Memory B cell (primary cell): ENCODE measurements around the gene FHIT.

Source experiments
- ATAC-seq: fragments of 150-1000 bp; cut with Tn5 transposase; 2 replicates; pipeline ENCODE4 v1.10.0; 2021; ENCODE audit warnings: low read depth, mild to moderate bottlenecking, moderate library complexity
- DNase-seq, 2 donors: peaks; one replicate each; pipeline ENCODE4 v3.0.0; 2022; ENCODE audit warnings: low spot score in 2 of 2
- H3K27ac Mint-ChIP-seq: one replicate; pipeline ENCODE4 v1.8.0; 2022; ENCODE audit warnings: mild to moderate bottlenecking, moderate library complexity, mixed read lengths
- H3K27me3 Mint-ChIP-seq: one replicate; pipeline ENCODE4 v1.8.0; 2022; ENCODE audit warnings: mixed read lengths
- H3K36me3 Mint-ChIP-seq: one replicate; pipeline ENCODE4 v1.8.0; 2022; ENCODE audit warnings: mild to moderate bottlenecking, mixed read lengths
- H3K4me1 Mint-ChIP-seq: one replicate; pipeline ENCODE4 v1.8.0; 2022; ENCODE audit warnings: mixed read lengths
- H3K4me3 Mint-ChIP-seq: one replicate; pipeline ENCODE4 v1.8.0; 2022; ENCODE audit warnings: mild to moderate bottlenecking, moderate library complexity, mixed read lengths
- H3K9me3 Mint-ChIP-seq: one replicate; pipeline ENCODE4 v1.8.0; 2022; ENCODE audit warnings: mixed read lengths

The FHIT gene

DNA sequence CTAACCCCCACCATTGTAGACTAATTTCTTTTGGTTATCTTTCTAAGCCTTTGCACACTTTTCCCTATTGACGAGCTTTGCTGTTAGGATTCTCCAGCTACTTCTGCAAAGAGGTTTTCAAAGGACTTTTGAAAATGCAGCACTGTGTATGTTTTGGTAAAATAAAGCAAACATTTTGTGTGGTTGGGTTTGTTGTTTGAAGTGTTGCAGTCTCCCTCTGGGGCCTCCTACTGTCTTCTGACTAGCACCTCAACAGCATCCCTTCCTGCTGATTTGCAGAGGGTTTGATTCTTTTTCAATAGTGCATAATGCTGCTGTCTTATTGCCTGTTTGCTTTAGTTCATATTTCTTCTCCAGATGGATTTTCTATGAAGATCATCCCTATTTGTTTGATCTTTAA is 1426.4 kb downstream of the FHIT start:
- Mint-ChIP-seq H3K9me3 (no peaks in the 10 kb centered on the region), H3K27ac (no peak overlapping the region), H3K36me3 (no peaks in the 10 kb centered on the region), H3K27me3 (no peaks in the 10 kb centered on the region), H3K4me3 (no peak overlapping the region), H3K4me1 (no peaks in the 10 kb centered on the region)
- DNase-seq, result no peak
- ATAC-seq, result no peak

DNA sequence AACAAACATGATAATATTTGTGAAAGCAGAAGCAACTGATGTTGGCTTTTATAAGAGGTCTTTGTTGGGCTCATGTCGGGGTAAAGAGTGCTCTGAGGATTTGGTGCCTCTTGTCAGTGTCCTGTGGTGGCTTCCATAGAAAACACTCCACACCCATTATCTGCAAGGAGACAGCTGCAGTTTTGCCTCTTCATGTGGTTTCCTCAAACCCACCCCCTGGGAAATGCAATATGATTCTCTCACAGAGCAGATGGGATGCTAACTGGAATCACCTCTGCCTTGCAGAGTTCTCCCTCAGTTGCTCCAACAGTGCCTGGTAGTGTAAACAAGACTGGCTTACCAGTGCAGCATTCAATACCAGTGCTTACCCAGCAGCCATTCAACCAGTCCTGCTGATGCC is 1430.0 kb downstream of the FHIT start:
- H3K36me3 Mint-ChIP-seq, result no peaks in the 10 kb centered on the region
- ATAC-seq, result no peak
- H3K4me3 Mint-ChIP-seq, result no peak overlapping the region
- DNase-seq, result no peak
- H3K27me3 Mint-ChIP-seq, result peaks cover 2% of the 10 kb centered on the region
- H3K27ac Mint-ChIP-seq, result no peak overlapping the region
- no peaks in the 10 kb centered on the region for H3K9me3 Mint-ChIP-seq
- no peaks in the 10 kb centered on the region for H3K4me1 Mint-ChIP-seq

DNA sequence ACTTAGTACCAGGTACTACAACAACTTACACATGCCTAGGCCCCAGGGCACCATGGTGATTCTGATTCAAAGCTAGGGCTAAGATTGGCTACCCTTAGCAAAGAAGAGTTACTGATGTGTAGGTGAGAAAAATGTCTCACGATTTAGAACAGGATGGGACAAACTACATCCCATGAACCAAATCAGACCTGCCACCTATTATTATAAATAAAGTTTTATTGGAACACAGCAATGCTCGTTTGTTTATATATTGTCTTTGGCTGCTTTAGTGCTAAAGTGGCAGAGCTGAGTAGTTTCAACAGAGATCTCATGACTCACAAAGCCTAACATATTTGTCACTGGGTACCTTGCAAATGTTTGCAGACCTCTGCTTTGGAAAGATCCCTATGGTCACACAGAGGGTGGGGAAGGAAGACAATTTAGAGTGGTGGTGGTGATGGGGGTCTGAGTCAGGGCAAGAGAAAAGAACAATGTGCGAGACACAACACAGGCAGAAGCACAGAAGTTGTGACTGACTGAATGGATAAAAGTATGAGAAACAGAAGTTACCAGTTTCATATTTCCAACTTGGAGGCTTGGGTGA is 1430.8 kb downstream of the FHIT start:
- DNase-seq (no peak), ATAC-seq (no peak)
- H3K27ac Mint-ChIP-seq, result no peak overlapping the region
- H3K9me3 Mint-ChIP-seq, result no peaks in the 10 kb centered on the region
- H3K4me1 Mint-ChIP-seq, result no peaks in the 10 kb centered on the region
- no peaks in the 10 kb centered on the region for H3K36me3 Mint-ChIP-seq
- peaks cover 2% of the 10 kb centered on the region for H3K27me3 Mint-ChIP-seq
- H3K4me3 Mint-ChIP-seq, result no peak overlapping the region

DNA sequence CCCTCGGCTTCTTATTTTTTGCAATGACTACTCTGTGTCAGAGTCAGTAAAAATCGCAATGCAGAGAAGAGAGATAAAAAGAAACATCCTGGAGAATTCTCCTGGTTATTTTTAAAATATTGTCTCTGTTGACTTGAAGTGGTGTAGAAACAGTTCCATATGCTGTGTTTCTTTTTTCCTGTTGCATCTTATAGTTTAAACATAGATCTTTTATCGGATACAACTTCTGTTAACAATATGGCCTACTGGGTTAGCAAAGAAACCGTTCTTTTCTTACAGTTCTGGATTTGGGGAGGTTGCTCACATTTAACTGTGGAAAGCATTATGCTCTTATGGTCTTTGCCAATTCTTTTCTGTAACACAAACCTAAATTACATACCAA is 1432.3 kb downstream of the FHIT start:
- Mint-ChIP-seq H3K9me3 (no peaks in the 10 kb centered on the region), H3K27me3 (peaks cover 2% of the 10 kb centered on the region), H3K4me3 (no peak overlapping the region), H3K36me3 (no peaks in the 10 kb centered on the region), H3K27ac (no peak overlapping the region), H3K4me1 (no peaks in the 10 kb centered on the region)
- ATAC-seq, result no peak
- DNase-seq, result no peak

DNA sequence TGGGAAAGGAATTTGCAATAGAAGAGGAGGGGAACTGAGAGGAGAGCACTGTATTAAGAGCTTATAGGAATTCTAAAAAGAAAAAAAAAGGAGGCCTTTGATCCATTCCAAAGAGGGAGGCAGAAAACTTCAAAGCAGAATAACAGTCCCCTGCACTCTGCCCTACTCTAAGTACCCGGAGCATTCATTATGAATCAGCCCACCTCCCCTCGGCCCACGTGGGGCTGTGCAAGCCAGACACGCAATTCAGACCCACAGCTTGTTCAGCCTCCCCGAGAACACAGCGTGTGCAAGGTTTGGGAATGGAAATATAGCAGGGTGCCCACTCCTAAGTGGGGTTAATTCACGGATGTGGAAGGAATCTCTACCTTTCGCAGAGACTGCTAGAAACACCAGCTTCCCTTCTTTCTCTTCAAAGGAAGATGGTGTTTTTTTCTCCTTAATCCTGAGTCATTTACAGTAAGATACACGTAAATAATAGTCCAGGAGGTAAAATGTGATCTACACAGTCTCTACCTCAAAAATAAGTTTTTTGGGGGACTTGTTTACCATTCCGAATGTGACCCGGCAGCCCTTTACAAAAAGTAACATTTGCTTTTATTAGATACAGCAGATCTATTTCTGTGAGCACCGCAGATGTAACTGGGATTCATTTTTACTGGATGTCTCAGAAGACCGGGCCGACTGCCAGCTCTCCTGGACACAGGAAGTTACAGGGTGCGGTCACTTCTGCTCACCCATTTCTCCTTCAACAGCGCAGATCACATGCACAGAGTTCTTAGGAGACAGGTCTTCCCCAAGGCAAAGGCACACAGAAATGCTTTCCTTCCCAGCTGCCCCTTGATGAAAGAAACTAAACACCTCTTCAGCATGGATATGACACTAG is 1433.0 kb downstream of the FHIT start:
- DNase-seq (no peak), ATAC-seq (no peak)
- Mint-ChIP-seq H3K9me3 (no peaks in the 10 kb centered on the region), H3K36me3 (no peaks in the 10 kb centered on the region), H3K27ac (no peak overlapping the region), H3K4me1 (no peaks in the 10 kb centered on the region), H3K4me3 (no peak overlapping the region), H3K27me3 (peaks cover 2% of the 10 kb centered on the region)

DNA sequence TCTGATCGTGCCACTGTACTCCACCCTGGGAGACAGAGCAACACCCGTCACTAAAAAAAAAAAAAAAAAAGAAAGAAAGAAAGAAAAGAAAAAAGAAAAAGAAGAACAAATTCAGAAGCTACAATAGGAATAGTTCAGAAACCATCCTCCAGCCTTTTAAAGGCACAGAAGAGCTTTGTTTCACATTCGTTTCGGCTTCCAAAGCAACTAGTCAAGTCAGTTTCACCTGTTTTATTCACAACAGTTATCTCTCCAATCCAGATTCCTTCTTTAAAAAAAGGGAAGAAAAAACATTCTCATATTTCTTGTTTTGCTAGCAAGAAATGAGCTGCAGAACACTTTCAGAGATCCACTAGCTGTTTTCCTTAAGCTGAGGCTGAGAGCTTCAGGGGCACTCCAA is 1433.7 kb downstream of the FHIT start:
- Mint-ChIP-seq H3K36me3 (no peaks in the 10 kb centered on the region), H3K9me3 (no peaks in the 10 kb centered on the region), H3K27me3 (peaks cover 2% of the 10 kb centered on the region), H3K27ac (no peak overlapping the region), H3K4me3 (no peak overlapping the region), H3K4me1 (no peaks in the 10 kb centered on the region)
- no peak for ATAC-seq
- no peak for DNase-seq

DNA sequence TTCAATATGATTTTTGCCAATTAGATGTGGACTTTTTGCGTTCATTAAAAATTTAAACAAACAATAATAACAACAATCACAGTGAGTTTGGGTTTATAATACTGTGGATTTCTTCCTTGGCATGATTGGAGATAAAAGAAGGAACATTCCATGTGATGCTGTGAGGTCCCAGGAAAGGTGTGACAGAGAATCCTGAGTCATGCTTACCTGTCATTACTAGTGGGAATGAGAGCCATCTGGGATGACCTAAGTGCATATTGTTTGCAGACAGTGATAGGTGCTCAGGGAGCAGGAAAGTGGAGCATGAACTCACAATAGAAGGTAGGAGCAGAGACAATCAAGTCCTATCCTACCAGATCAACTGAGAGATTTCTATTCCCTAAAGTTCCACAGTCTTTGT is 1434.9 kb downstream of the FHIT start:
- H3K9me3 Mint-ChIP-seq, result no peaks in the 10 kb centered on the region
- DNase-seq (no peak), ATAC-seq (no peak)
- peaks cover 2% of the 10 kb centered on the region for H3K27me3 Mint-ChIP-seq
- no peaks in the 10 kb centered on the region for H3K36me3 Mint-ChIP-seq
- peaks cover 7% of the 10 kb centered on the region for H3K4me1 Mint-ChIP-seq
- no peak overlapping the region for H3K27ac Mint-ChIP-seq
- H3K4me3 Mint-ChIP-seq, result no peak overlapping the region

DNA sequence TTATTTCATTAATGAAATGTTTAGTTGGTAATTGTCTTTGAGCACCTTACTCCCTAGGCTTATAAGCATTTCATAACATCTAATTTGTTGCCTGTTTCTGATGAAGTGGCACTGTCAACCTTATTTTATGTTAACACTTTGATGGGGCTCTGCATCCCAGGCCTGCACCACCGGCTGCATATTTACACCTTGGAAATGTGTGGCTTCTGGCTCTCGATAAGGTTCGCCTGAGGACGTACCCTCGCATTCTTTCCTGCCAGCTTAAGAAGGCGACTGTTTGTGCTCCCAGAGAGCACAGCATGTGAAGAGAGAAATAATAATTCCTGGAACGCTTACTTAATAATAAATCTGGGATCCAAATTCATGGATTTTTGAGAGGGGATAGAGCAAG is 1438.1 kb downstream of the FHIT start:
- no peak overlapping the region for H3K4me3 Mint-ChIP-seq
- peaks cover 9% of the 10 kb centered on the region for H3K4me1 Mint-ChIP-seq
- ATAC-seq (no peak), DNase-seq (no peak)
- H3K9me3 Mint-ChIP-seq, result no peaks in the 10 kb centered on the region
- peaks cover 2% of the 10 kb centered on the region for H3K27me3 Mint-ChIP-seq
- H3K27ac Mint-ChIP-seq, result no peak overlapping the region
- H3K36me3 Mint-ChIP-seq, result no peaks in the 10 kb centered on the region

DNA sequence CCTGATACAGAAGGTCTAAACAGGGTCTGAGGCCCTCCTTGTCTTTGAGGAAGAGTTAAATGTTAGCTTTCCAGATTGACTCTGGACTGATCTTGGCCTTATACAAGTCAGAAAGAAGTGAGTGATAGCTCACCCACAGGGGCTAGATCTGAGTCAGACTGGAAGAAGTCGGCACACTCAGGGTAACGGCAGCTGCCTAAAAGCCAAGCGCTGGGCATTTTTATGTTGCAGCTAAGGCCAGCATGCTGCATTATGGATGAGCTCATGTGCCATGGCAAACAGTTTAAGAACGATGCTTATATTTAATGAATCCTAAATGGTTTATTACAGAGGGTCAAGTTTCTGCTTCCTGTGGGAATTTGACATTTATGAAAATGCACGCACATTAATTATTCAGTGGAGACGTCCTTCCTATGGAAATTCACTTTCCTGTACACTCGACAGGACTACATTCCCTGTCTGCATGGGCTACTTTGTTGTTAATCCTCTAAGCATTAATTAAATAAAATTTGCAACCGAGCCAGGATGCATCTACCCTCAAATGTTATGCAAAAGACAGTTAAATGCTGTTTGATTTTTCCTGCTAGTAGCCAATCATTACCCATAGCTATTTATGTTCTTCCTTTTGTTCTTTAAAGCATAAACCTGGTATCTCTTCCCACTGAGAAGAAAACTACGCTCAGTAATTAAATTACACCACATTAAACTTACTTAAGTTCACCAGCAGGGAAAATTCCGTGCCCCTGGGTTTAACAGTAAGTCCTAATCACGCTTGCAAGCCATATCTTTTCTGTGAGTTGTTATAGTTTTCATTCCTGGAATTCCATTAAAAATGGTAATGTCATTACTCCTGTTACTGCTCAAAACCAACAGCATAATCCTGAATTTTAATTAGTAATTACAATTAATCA is 1438.8 kb downstream of the FHIT start:
- Mint-ChIP-seq H3K9me3 (no peaks in the 10 kb centered on the region), H3K27me3 (peaks cover 2% of the 10 kb centered on the region), H3K27ac (no peak overlapping the region), H3K36me3 (no peaks in the 10 kb centered on the region), H3K4me1 (peaks cover 9% of the 10 kb centered on the region), H3K4me3 (no peak overlapping the region)
- ATAC-seq (no peak), DNase-seq (no peak)

DNA sequence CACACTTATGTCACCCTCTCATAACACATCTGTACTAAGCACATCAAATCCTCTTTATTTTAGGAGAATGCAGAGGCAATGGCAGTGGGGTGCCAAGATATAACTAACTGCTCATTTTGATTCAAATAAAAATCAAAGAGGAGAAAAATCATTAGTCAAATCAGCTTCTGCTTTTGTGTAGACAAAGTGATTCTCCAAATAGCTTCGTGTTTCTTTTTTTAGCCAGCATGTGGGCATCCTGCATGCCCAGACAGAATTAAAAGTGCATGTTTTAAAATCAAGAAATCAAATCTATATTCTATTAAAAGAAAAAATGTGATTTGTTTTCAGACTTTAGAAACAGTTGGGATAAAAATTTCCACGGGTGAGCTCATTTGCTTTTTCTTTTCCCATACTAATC is 1440.1 kb downstream of the FHIT start:
- Mint-ChIP-seq H3K36me3 (no peaks in the 10 kb centered on the region), H3K4me3 (no peak overlapping the region), H3K9me3 (no peaks in the 10 kb centered on the region), H3K27ac (no peak overlapping the region), H3K4me1 (peaks cover 9% of the 10 kb centered on the region), H3K27me3 (no peaks in the 10 kb centered on the region)
- no peak for ATAC-seq
- DNase-seq, result no peak

DNA sequence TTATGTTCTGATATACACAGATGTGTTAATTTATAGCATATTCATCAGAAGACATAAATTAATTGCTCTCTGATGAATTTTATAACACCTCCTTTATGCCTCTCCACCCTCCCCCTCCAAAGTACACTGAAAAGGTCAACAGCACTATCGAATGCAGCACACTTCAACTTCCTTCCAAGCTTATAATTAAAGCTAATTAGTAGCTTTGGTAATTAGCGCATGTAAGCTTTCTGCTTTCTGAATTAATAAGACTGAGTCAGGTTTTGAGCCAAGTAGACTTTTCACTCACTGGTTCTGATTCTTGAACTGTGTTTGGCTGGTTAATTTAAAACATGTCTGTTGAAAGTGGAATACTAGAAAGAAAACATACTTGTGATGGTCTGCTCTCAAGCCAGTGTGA is 1440.6 kb downstream of the FHIT start:
- DNase-seq (no peak), ATAC-seq (no peak)
- no peaks in the 10 kb centered on the region for H3K9me3 Mint-ChIP-seq
- H3K27me3 Mint-ChIP-seq, result no peaks in the 10 kb centered on the region
- peaks cover 9% of the 10 kb centered on the region for H3K4me1 Mint-ChIP-seq
- H3K36me3 Mint-ChIP-seq, result no peaks in the 10 kb centered on the region
- H3K4me3 Mint-ChIP-seq, result no peak overlapping the region
- H3K27ac Mint-ChIP-seq, result no peak overlapping the region

DNA sequence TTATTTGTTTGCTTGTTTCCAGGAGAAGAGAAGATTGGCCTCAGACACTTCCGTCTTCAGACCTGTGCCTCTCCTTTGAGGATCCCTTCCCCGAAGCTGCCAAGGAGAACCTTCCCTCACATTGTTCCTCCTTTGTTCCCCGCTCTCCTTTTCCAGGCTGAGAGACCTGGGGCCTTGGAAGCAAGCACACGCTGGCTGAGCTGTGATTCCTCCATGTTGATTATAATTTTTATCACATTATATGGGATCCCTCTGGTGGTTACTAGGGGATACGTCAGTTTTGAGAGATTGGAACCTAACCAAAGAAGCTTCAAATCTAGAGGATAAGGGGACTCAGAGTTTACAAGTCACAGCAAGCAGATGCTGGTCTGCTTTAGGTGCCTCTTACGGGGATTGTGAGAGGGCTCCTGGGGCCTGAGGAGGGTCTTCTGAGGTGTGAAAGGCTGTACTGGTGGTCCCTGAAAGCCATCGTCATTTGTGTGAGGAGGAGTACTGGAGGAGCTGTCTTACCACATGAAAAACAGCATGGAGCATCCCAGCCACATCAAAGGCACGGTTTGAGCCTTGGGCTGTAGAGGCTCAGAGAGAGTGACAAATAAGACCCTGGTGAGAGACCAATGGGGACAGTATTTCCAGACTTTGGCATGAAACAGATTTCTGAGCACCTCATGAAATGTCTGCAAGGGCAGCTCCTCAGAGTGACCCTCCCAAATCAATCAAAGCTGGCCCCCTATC is 1441.4 kb downstream of the FHIT start:
- Mint-ChIP-seq H3K4me1 (peaks cover 9% of the 10 kb centered on the region), H3K27me3 (no peaks in the 10 kb centered on the region), H3K9me3 (no peaks in the 10 kb centered on the region), H3K36me3 (no peaks in the 10 kb centered on the region), H3K4me3 (no peak overlapping the region), H3K27ac (no peak overlapping the region)
- DNase-seq (no peak), ATAC-seq (no peak)

DNA sequence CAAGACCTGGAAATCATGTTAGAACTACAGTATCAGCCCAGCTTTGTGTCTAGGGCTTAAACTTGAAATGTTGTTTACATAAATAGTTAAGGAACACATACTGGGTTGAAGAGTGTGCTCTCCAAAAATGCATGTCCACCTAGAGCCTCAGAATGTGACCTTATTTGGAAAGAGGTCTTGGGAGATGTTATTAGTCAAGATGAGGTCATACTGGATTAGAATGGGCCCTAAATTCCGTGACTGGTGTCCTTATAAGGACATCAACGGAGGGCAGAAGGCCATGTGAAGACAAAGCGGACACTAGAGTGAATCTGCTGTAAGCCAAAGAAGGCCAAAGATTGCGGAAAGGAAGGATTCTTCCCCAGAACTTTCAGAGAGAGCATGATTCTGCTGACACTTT is 1442.2 kb downstream of the FHIT start:
- no peak overlapping the region for H3K27ac Mint-ChIP-seq
- ATAC-seq, result no peak
- no peak for DNase-seq

DNA sequence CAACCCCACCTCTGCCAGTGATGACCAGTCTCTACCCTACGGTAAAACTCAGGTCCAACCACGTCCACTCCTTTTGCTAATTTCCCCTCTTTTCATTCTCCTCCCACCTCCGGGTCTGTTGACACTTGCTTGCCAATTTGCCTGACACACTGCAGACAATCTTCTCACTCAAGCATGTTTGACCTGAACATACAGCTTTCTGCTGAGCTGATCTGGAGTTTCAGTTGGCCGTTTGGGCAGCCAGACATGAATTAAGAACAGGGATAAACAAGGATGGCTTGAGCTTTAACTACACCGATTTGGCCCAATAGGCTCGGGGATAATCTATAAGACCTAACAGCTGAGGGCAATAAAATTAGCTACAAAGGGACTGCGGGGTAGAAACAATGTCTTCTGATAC is 1442.8 kb downstream of the FHIT start:
- H3K27ac Mint-ChIP-seq, result no peak overlapping the region
- H3K4me3 Mint-ChIP-seq, result no peak overlapping the region
- no peaks in the 10 kb centered on the region for H3K36me3 Mint-ChIP-seq
- no peaks in the 10 kb centered on the region for H3K9me3 Mint-ChIP-seq
- no peaks in the 10 kb centered on the region for H3K27me3 Mint-ChIP-seq
- DNase-seq (no peak), ATAC-seq (no peak)
- H3K4me1 Mint-ChIP-seq, result peaks cover 9% of the 10 kb centered on the region

More for the DNA sequence above, 1442.2 kb downstream of the FHIT start:
- H3K4me1 Mint-ChIP-seq, result peaks cover 9% of the 10 kb centered on the region
- no peaks in the 10 kb centered on the region for H3K27me3 Mint-ChIP-seq
- H3K4me3 Mint-ChIP-seq, result no peak overlapping the region
- H3K9me3 Mint-ChIP-seq, result no peaks in the 10 kb centered on the region
- no peaks in the 10 kb centered on the region for H3K36me3 Mint-ChIP-seq
